Measurements from ENCODE around the gene PRKN.

DNA sequence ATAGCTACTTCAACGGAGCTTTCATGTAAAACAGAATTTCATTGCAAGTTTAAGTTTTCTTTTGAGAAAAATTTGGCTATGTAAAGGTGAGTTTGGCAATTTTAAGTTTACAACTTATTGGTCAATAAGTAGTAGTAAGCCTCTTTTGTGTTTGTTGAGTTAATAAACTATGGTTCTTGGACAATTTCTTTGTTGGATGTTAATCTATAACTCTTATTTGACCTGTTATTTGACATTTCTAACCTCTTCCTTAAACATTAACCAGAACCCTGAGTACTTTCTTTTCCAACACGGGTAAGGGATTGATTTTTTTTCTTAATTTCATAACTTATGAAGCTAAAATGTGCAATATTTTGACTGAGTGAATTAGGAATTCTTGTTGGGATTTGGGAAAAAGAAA is 354.4 kb downstream of the PRKN start:
- no peak for TF ChIP-seq POLR2A (IDR thresholded peaks at IDR 0.05; ENCODE audit: low read length)
- no peak for TF ChIP-seq GATA1 (IDR thresholded peaks at IDR 0.05; ENCODE audit: low read depth, low read length)
